NCI-H526 treated with DMSO at 0.1 percent for 48 hours (cell line): ENCODE results near the gene UNKL.
A peak's percentile ranks its signal among the peaks of the same experiment; 100 is the strongest.

Experiments
- DNase-seq: peaks from one replicate; lab custom pipeline; 2025; lab: John Stamatoyannopoulos, UW

UNKL gene

GRCh38 chr16:1431497-1432270 lies 17.2 kb upstream of the UNKL start:
- no peak for DNase-seq

- no peak for DNase-seq
These were observed 16.4 kb upstream of the UNKL start, which contains the start of gene PERCC1 for GRCh38 chr16:1430759-1431496. Gene PERCC1 (plus strand): TSS chr16:1431078. CDS start chr16:1432594, 1,516 bp downstream.

- no peak for DNase-seq
These were observed 15.8 kb upstream of the UNKL start for GRCh38 chr16:1430214-1430758.

- no peak for DNase-seq
These were observed 15.1 kb upstream of the UNKL start for GRCh38 chr16:1429631-1430030.

GRCh38 chr16:1429012-1429411 lies 14.5 kb upstream of the UNKL start:
- no peak for DNase-seq

- no peak for DNase-seq
These were observed 14.0 kb upstream of the UNKL start for GRCh38 chr16:1428511-1428910.

- no peak for DNase-seq
These were observed 13.3 kb upstream of the UNKL start for GRCh38 chr16:1427473-1428461.

GRCh38 chr16:1426734-1427471 lies 12.4 kb upstream of the UNKL start:
- no peak for DNase-seq

GRCh38 chr16:1425616-1426370 lies 11.3 kb upstream of the UNKL start:
- DNase-seq = no peak

GRCh38 chr16:1424028-1424427 lies 9.5 kb upstream of the UNKL start:
- no peak for DNase-seq

- no peak for DNase-seq
These were observed 7.6 kb upstream of the UNKL start for GRCh38 chr16:1422076-1422475.

- no peak for DNase-seq
These were observed 5.6 kb upstream of the UNKL start for GRCh38 chr16:1420111-1420539.

GRCh38 chr16:1416521-1416941 lies 2.0 kb upstream of the UNKL start:
- no peak for DNase-seq

- DNase-seq = peak; percentile 8
These were observed 596 bp downstream of the UNKL start for GRCh38 chr16:1413684-1414531.

GRCh38 chr16:1412847-1413246 lies 1.7 kb downstream of the UNKL start:
- no peak for DNase-seq

- DNase-seq = peak; percentile 61
These were observed 6.2 kb downstream of the UNKL start for GRCh38 chr16:1408171-1408837.

- DNase-seq = no peak
These were observed 6.8 kb downstream of the UNKL start for GRCh38 chr16:1407753-1408152.

- DNase-seq = no peak
These were observed 10.8 kb downstream of the UNKL start for GRCh38 chr16:1403733-1404132.

- no peak for DNase-seq
These were observed 11.5 kb downstream of the UNKL start for GRCh38 chr16:1403036-1403435.
